Endothelial cell (in vitro differentiated cells): Measurements from ENCODE around the gene PPFIA4. TPM values are rescaled to one million over a fixed set of nuclear protein-coding genes. Genes with fewer than 3 reads are reported as not detected.

ENCODE experiments used
- DNase-seq: peaks from one replicate; pipeline ENCODE4 v3.0.0; 2021; ENCODE audit warnings: low spot score
- H3K27ac Mint-ChIP-seq: one replicate; pipeline ENCODE4 v1.8.0; 2021; ENCODE audit warnings: mixed read lengths, inconsistent platforms; ENCODE audit not compliant: unreplicated experiment
- H3K27me3 Mint-ChIP-seq: one replicate; pipeline ENCODE4 v1.8.0; 2021; ENCODE audit warnings: mild to moderate bottlenecking, moderate library complexity, mixed read lengths, inconsistent platforms; ENCODE audit not compliant: unreplicated experiment
- H3K36me3 Mint-ChIP-seq: one replicate; pipeline ENCODE4 v1.8.0; 2021; ENCODE audit warnings: mild to moderate bottlenecking, low read depth, mixed read lengths, inconsistent platforms; ENCODE audit not compliant: unreplicated experiment
- H3K4me1 Mint-ChIP-seq: one replicate; pipeline ENCODE4 v1.8.0; 2021; ENCODE audit warnings: mild to moderate bottlenecking, mixed read lengths, inconsistent platforms; ENCODE audit not compliant: unreplicated experiment
- H3K4me3 Mint-ChIP-seq: one replicate; pipeline ENCODE4 v1.8.0; 2021; ENCODE audit warnings: mild to moderate bottlenecking, mixed read lengths, inconsistent platforms; ENCODE audit not compliant: unreplicated experiment
- H3K9me3 Mint-ChIP-seq: one replicate; pipeline ENCODE4 v1.8.0; 2021; ENCODE audit warnings: mixed read lengths, inconsistent platforms; ENCODE audit not compliant: unreplicated experiment
- CTCF ChIP-seq: fragments of 200-600 bp; sonication (generic); IDR thresholded peaks from one replicate; pipeline ENCODE4 v1.5.0; 2021; ENCODE audit warnings: antibody characterized with exemption; ENCODE audit not compliant: unreplicated experiment
- total RNA-seq: library from RNA; stranded (reverse); fragmentation: NEBNext Ultra II Directional; extraction: Animal tissue kit (Norgen Biotek cat#: 25700); gene quantifications from one replicate; pipeline ENCODE4 v1.2.1, GENCODE V29; 2021; ENCODE audit not compliant: unreplicated experiment

PPFIA4 gene
- total RNA-seq, 1 donor from 2014 or later = 4.0 TPM

- H3K9me3 Mint-ChIP-seq = no peaks in the 10 kb centered on the region
- H3K4me3 Mint-ChIP-seq = no peak overlapping the region
- H3K27me3 Mint-ChIP-seq = peaks cover 4% of the 10 kb centered on the region
These were observed 39.0 kb upstream of the PPFIA4 start for GRCh38 chr1:202987255-202987654.

GRCh38 chr1:202987922-202988583 lies 38.2 kb upstream of the PPFIA4 start:
- Mint-ChIP-seq H3K4me1 (peaks cover 12% of the 10 kb centered on the region), H3K27me3 (peaks cover 4% of the 10 kb centered on the region), H3K36me3 (no peaks in the 10 kb centered on the region), H3K4me3 (no peak overlapping the region), H3K27ac (no peak overlapping the region), H3K9me3 (no peaks in the 10 kb centered on the region)
- TF ChIP-seq CTCF = no peak
- no peak for DNase-seq

More at GRCh38 chr1:202987255-202987654, 39.0 kb upstream of the PPFIA4 start:
- DNase-seq = no peak
- no peak for TF ChIP-seq CTCF
- no peak overlapping the region for H3K27ac Mint-ChIP-seq
- no peaks in the 10 kb centered on the region for H3K36me3 Mint-ChIP-seq
- H3K4me1 Mint-ChIP-seq = peaks cover 6% of the 10 kb centered on the region

- no peak for DNase-seq
- no peak for TF ChIP-seq CTCF
- Mint-ChIP-seq H3K4me3 (no peak overlapping the region), H3K27ac (no peak overlapping the region), H3K27me3 (peaks cover 4% of the 10 kb centered on the region), H3K9me3 (no peaks in the 10 kb centered on the region), H3K4me1 (peaks cover 12% of the 10 kb centered on the region), H3K36me3 (no peaks in the 10 kb centered on the region)
These were observed 36.4 kb upstream of the PPFIA4 start for GRCh38 chr1:202989879-202990278.

- H3K27ac Mint-ChIP-seq = no peak overlapping the region
- H3K27me3 Mint-ChIP-seq = peaks cover 4% of the 10 kb centered on the region
- H3K4me3 Mint-ChIP-seq = no peak overlapping the region
- H3K4me1 Mint-ChIP-seq = peaks cover 12% of the 10 kb centered on the region
- no peak for DNase-seq
- no peaks in the 10 kb centered on the region for H3K36me3 Mint-ChIP-seq
- TF ChIP-seq CTCF = no peak
- no peaks in the 10 kb centered on the region for H3K9me3 Mint-ChIP-seq
These were observed 35.2 kb upstream of the PPFIA4 start for GRCh38 chr1:202991112-202991511.

DNA sequence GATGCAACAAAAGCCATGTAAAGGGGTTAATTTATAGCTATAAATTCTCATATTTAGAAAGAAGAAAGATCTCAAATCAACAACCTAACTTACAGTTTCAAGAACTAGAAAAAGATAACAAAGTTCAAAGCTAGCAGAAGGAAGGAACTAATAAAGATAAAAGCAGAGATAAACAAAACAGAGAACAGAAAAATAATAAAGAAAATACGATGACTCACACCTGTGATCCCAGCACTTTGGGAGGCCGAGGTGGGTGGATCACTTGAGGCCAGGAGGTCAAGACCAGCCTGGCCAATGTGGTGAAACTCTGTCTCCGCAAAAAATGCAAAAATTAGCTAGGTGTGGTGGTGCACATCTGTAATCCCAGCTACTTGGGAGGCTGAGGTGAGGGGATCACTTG lies 31.5 kb upstream of the PPFIA4 start:
- no peaks in the 10 kb centered on the region for H3K36me3 Mint-ChIP-seq
- peaks cover 12% of the 10 kb centered on the region for H3K4me1 Mint-ChIP-seq
- no peak for TF ChIP-seq CTCF
- H3K27me3 Mint-ChIP-seq = peaks cover 2% of the 10 kb centered on the region
- no peak overlapping the region for H3K4me3 Mint-ChIP-seq
- H3K9me3 Mint-ChIP-seq = no peaks in the 10 kb centered on the region
- no peak overlapping the region for H3K27ac Mint-ChIP-seq
- DNase-seq = no peak
